Smooth muscle cell (in vitro differentiated cells): ENCODE results near the gene MTMR6. TPM values are rescaled to one million over a fixed set of nuclear protein-coding genes. Genes with fewer than 3 reads are reported as not detected.

ENCODE experiments used
- DNase-seq: peaks from one replicate; lab custom pipeline; 2025; ENCODE audit not compliant: unreplicated experiment; lab: John Stamatoyannopoulos, UW
- H2AFZ ChIP-seq: fragments of 200-600 bp; sonication (generic); 2 replicates; pipeline ENCODE4 v1.6.0; 2016; ENCODE audit warnings: antibody characterized with exemption, low read depth, mild to moderate bottlenecking
- H3F3A ChIP-seq: fragments of 200-600 bp; sonication (generic); 2 replicates; pipeline ENCODE4 v1.6.0; 2017; ENCODE audit warnings: antibody characterized with exemption, low read depth
- H3K27ac ChIP-seq: fragments of 200-600 bp; sonication (generic); 2 replicates; pipeline ENCODE4 v1.5.1; 2016; ENCODE audit warnings: low read depth, mild to moderate bottlenecking
- H3K27me3 ChIP-seq: fragments of 200-600 bp; sonication (generic); 2 replicates; pipeline ENCODE4 v1.6.1; 2016; ENCODE audit warnings: low read depth, mild to moderate bottlenecking
- H3K36me3 ChIP-seq: fragments of 200-600 bp; sonication (generic); 2 replicates; pipeline ENCODE4 v1.5.1; 2016; ENCODE audit warnings: low read depth
- H3K4me1 ChIP-seq: fragments of 200-600 bp; sonication (generic); 2 replicates; pipeline ENCODE4 v1.5.1; 2016; ENCODE audit warnings: low read depth
- H3K4me2 ChIP-seq: fragments of 200-600 bp; sonication (generic); 2 replicates; pipeline ENCODE4 v1.6.0; 2016; ENCODE audit warnings: mild to moderate bottlenecking
- H3K4me3 ChIP-seq: fragments of 200-600 bp; sonication (generic); 2 replicates; pipeline ENCODE4 v1.5.1; 2016; ENCODE audit warnings: mild to moderate bottlenecking
- H3K79me2 ChIP-seq: fragments of 200-600 bp; sonication (generic); 2 replicates; pipeline ENCODE4 v1.6.0; 2016; ENCODE audit warnings: low read depth, mild to moderate bottlenecking
- H3K9ac ChIP-seq: fragments of 200-600 bp; sonication (generic); 2 replicates; pipeline ENCODE4 v1.6.0; 2016; ENCODE audit warnings: low read depth
- H3K9me3 ChIP-seq: fragments of 200-600 bp; sonication (generic); replicated peaks from 2 replicates; pipeline ENCODE4 v1.5.1; 2016; ENCODE audit warnings: low read depth
- H4K20me1 ChIP-seq: fragments of 200-600 bp; sonication (generic); 2 replicates; pipeline ENCODE4 v1.6.0; 2016; ENCODE audit warnings: low read depth
- CTCF ChIP-seq: fragments of 200-600 bp; sonication (generic); IDR thresholded peaks from 2 replicates; pipeline ENCODE4 v1.5.1; 2017; ENCODE audit warnings: borderline replicate concordance, mild to moderate bottlenecking, antibody characterized with exemption; ENCODE audit not compliant: insufficient read depth, poor library complexity, severe bottlenecking
- WGBS: methylation state at CpG from one replicate; pipeline ENCODE4 v1.1.7; 2016; ENCODE audit warnings: low lambda C conversion rate; 5-methylcytosine and 5-hydroxymethylcytosine counted together
- polyA plus RNA-seq: library from polyadenylated mRNA; unstranded; fragments of >200 nt; fragmentation: Nextera tagmentation; extraction: Ambion mirVana; gene quantifications from 2 replicates; pipeline ENCODE4 v1.2.1, GENCODE V29; 2016
- total RNA-seq: library from RNA; depleted of rRNA; stranded (reverse); fragments of >200 nt; gene quantifications from 2 replicates; pipeline ENCODE4 v1.2.3, GENCODE V29; 2014

MTMR6 gene
- total and polyA plus RNA-seq, 2 experiments from 2014 or later: 15.1 to 35.4 TPM

GRCh38 chr13:25292301-25292700 is 5.0 kb upstream of the MTMR6 start:
- H2AFZ ChIP-seq: no peak overlapping the region
- H3K9ac ChIP-seq: no peak overlapping the region
- TF ChIP-seq CTCF: no peak
- no peaks in the 10 kb centered on the region for H4K20me1 ChIP-seq
- H3K9me3 ChIP-seq: no peaks in the 10 kb centered on the region
- H3K36me3 ChIP-seq: no peaks in the 10 kb centered on the region
- no peak overlapping the region for H3K4me3 ChIP-seq
- no peaks in the 10 kb centered on the region for H3F3A ChIP-seq
- no peak overlapping the region for H3K4me2 ChIP-seq
- no peak for DNase-seq
- no peaks in the 10 kb centered on the region for H3K79me2 ChIP-seq
- H3K27ac ChIP-seq: no peak overlapping the region
- H3K4me1 ChIP-seq: peaks cover 4% of the 10 kb centered on the region
- H3K27me3 ChIP-seq: peaks cover 26% of the 10 kb centered on the region
- WGBS: 48% methylated on average over 1 of the region's 1 CpG

- Histone ChIP-seq H4K20me1 (no peaks in the 10 kb centered on the region), H3K79me2 (peaks cover under 1% of the 10 kb centered on the region), H3K27ac (no peak overlapping the region), H3K4me3 (no peak overlapping the region), H3K4me1 (peaks cover 4% of the 10 kb centered on the region), H2AFZ (no peak overlapping the region), H3K27me3 (peaks cover 20% of the 10 kb centered on the region), H3K36me3 (no peaks in the 10 kb centered on the region), H3K9me3 (no peaks in the 10 kb centered on the region), H3F3A (no peaks in the 10 kb centered on the region), H3K9ac (no peak overlapping the region), H3K4me2 (no peak overlapping the region)
- 100% methylated on average over 1 of the region's 1 CpG for WGBS
- no peak for TF ChIP-seq CTCF
- no peak for DNase-seq
These were observed 4.4 kb upstream of the MTMR6 start for GRCh38 chr13:25291691-25292090.

- Histone ChIP-seq H3K9me3 (no peaks in the 10 kb centered on the region), H3K36me3 (no peaks in the 10 kb centered on the region), H3K79me2 (peaks cover 28% of the 10 kb centered on the region), H3K27me3 (no peaks in the 10 kb centered on the region), H3K4me2 (no peak overlapping the region), H3K27ac (no peak overlapping the region), H3K4me3 (no peak overlapping the region), H4K20me1 (peaks cover 9% of the 10 kb centered on the region), H3K9ac (no peak overlapping the region), H3F3A (no peaks in the 10 kb centered on the region), H3K4me1 (peaks cover 4% of the 10 kb centered on the region), H2AFZ (peak overlapping the region; percentile 83)
- no peak for DNase-seq
- no peak for TF ChIP-seq CTCF
- WGBS: 90% methylated on average over 2 of the region's 2 CpGs
These were observed 1.7 kb upstream of the MTMR6 start for GRCh38 chr13:25288966-25289365.

GRCh38 chr13:25286308-25286968 is 850 bp downstream of the MTMR6 start:
- Histone ChIP-seq H2AFZ (peak overlapping the region; percentile 90), H3K4me1 (peaks cover 4% of the 10 kb centered on the region), H3K79me2 (peaks cover 49% of the 10 kb centered on the region), H3K9me3 (no peaks in the 10 kb centered on the region), H3K36me3 (no peaks in the 10 kb centered on the region), H3K9ac (peak overlapping the region; percentile 92), H3K4me2 (peak overlapping the region; percentile 83), H3K4me3 (peak overlapping the region; percentile 79), H3K27ac (peak overlapping the region; percentile 83), H3K27me3 (no peaks in the 10 kb centered on the region), H4K20me1 (peaks cover 32% of the 10 kb centered on the region), H3F3A (no peaks in the 10 kb centered on the region)
- WGBS: 12% methylated on average over 25 of the region's 25 CpGs
- DNase-seq: no peak
- TF ChIP-seq CTCF: no peak
